IPS-15b (cell line): ENCODE data around the gene B4GALT5.

Experiments
- H3K27me3 ChIP-seq: one replicate; pipeline ENCODE4 v1.6.1; 2013; ENCODE audit warnings: low read length; ENCODE audit not compliant: control insufficient read depth, insufficient read depth
- H3K36me3 ChIP-seq: one replicate; pipeline ENCODE4 v1.6.1; 2013; ENCODE audit warnings: low read length; ENCODE audit not compliant: control insufficient read depth, insufficient read depth
- H3K4me1 ChIP-seq: one replicate; pipeline ENCODE4 v1.6.1; 2013; ENCODE audit warnings: mild to moderate bottlenecking, low read length; ENCODE audit not compliant: control insufficient read depth, insufficient read depth
- H3K4me3 ChIP-seq: one replicate; pipeline ENCODE4 v1.5.1; 2013; ENCODE audit warnings: low read depth, low read length
- H3K9ac ChIP-seq: one replicate; pipeline ENCODE4 v1.6.1; 2013; ENCODE audit warnings: low read depth, mild to moderate bottlenecking, low read length
- H3K9me3 ChIP-seq: one replicate; pipeline ENCODE4 v1.6.1; 2013; ENCODE audit warnings: mild to moderate bottlenecking, low read length; ENCODE audit not compliant: control insufficient read depth, insufficient read depth

B4GALT5 gene

GRCh38 chr20:49659056-49659455, 54.6 kb downstream of the B4GALT5 start:
- H3K4me1 ChIP-seq = peaks cover 28% of the 10 kb centered on the region

GRCh38 chr20:49658508-49658907, 55.2 kb downstream of the B4GALT5 start:
- Histone ChIP-seq H3K9me3 (no peaks in the 10 kb centered on the region), H3K36me3 (peaks cover 13% of the 10 kb centered on the region), H3K4me1 (peaks cover 28% of the 10 kb centered on the region), H3K27me3 (no peaks in the 10 kb centered on the region), H3K9ac (no peak overlapping the region), H3K4me3 (no peak overlapping the region)

More at GRCh38 chr20:49659056-49659455, 54.6 kb downstream of the B4GALT5 start:
- no peak overlapping the region for H3K9ac ChIP-seq
- no peaks in the 10 kb centered on the region for H3K27me3 ChIP-seq
- no peak overlapping the region for H3K4me3 ChIP-seq
- peaks cover 9% of the 10 kb centered on the region for H3K36me3 ChIP-seq
- H3K9me3 ChIP-seq = no peaks in the 10 kb centered on the region

- H3K36me3 ChIP-seq = peaks cover 22% of the 10 kb centered on the region
- H3K27me3 ChIP-seq = no peaks in the 10 kb centered on the region
- H3K4me3 ChIP-seq = no peak overlapping the region
- H3K4me1 ChIP-seq = peaks cover 21% of the 10 kb centered on the region
- no peak overlapping the region for H3K9ac ChIP-seq
- no peaks in the 10 kb centered on the region for H3K9me3 ChIP-seq
These were observed 56.4 kb downstream of the B4GALT5 start for GRCh38 chr20:49657118-49657901.

- Histone ChIP-seq H3K27me3 (no peaks in the 10 kb centered on the region), H3K36me3 (peaks cover 22% of the 10 kb centered on the region), H3K4me1 (peaks cover 21% of the 10 kb centered on the region), H3K9ac (no peak overlapping the region), H3K9me3 (no peaks in the 10 kb centered on the region), H3K4me3 (no peak overlapping the region)
These were observed 57.4 kb downstream of the B4GALT5 start for GRCh38 chr20:49656304-49656703.

GRCh38 chr20:49653925-49654434, 59.7 kb downstream of the B4GALT5 start:
- Histone ChIP-seq H3K36me3 (peaks cover 22% of the 10 kb centered on the region), H3K4me3 (no peak overlapping the region), H3K9ac (no peak overlapping the region), H3K9me3 (no peaks in the 10 kb centered on the region), H3K4me1 (peaks cover 16% of the 10 kb centered on the region), H3K27me3 (no peaks in the 10 kb centered on the region)

- H3K36me3 ChIP-seq = peaks cover 34% of the 10 kb centered on the region
These were observed 64.0 kb downstream of the B4GALT5 start for GRCh38 chr20:49649672-49650071.

GRCh38 chr20:49647550-49647949, 66.1 kb downstream of the B4GALT5 start:
- no peaks in the 10 kb centered on the region for H3K4me1 ChIP-seq
- no peaks in the 10 kb centered on the region for H3K27me3 ChIP-seq
- H3K36me3 ChIP-seq = peaks cover 28% of the 10 kb centered on the region
- H3K9me3 ChIP-seq = no peaks in the 10 kb centered on the region
- no peak overlapping the region for H3K4me3 ChIP-seq
- no peak overlapping the region for H3K9ac ChIP-seq

More at GRCh38 chr20:49649672-49650071, 64.0 kb downstream of the B4GALT5 start:
- H3K27me3 ChIP-seq = no peaks in the 10 kb centered on the region
- H3K9ac ChIP-seq = no peak overlapping the region
- H3K4me3 ChIP-seq = no peak overlapping the region
- no peaks in the 10 kb centered on the region for H3K9me3 ChIP-seq
- no peaks in the 10 kb centered on the region for H3K4me1 ChIP-seq

GRCh38 chr20:49646528-49646927, 67.2 kb downstream of the B4GALT5 start:
- no peaks in the 10 kb centered on the region for H3K27me3 ChIP-seq
- H3K9ac ChIP-seq = no peak overlapping the region
- H3K36me3 ChIP-seq = peaks cover 35% of the 10 kb centered on the region
- H3K9me3 ChIP-seq = no peaks in the 10 kb centered on the region
- H3K4me1 ChIP-seq = no peaks in the 10 kb centered on the region
- H3K4me3 ChIP-seq = no peak overlapping the region

- Histone ChIP-seq H3K27me3 (no peaks in the 10 kb centered on the region), H3K9ac (no peak overlapping the region), H3K4me3 (no peak overlapping the region), H3K4me1 (no peaks in the 10 kb centered on the region), H3K9me3 (no peaks in the 10 kb centered on the region), H3K36me3 (peaks cover 40% of the 10 kb centered on the region)
These were observed 67.6 kb downstream of the B4GALT5 start for GRCh38 chr20:49646126-49646525.

- Histone ChIP-seq H3K36me3 (peaks cover 47% of the 10 kb centered on the region), H3K27me3 (no peaks in the 10 kb centered on the region), H3K4me1 (no peaks in the 10 kb centered on the region), H3K9ac (no peak overlapping the region), H3K9me3 (no peaks in the 10 kb centered on the region), H3K4me3 (no peak overlapping the region)
These were observed 68.6 kb downstream of the B4GALT5 start for GRCh38 chr20:49644980-49645565.

- H3K4me3 ChIP-seq = no peak overlapping the region
- no peaks in the 10 kb centered on the region for H3K4me1 ChIP-seq
- no peaks in the 10 kb centered on the region for H3K27me3 ChIP-seq
- H3K36me3 ChIP-seq = peaks cover 56% of the 10 kb centered on the region
- no peaks in the 10 kb centered on the region for H3K9me3 ChIP-seq
- no peak overlapping the region for H3K9ac ChIP-seq
These were observed 70.9 kb downstream of the B4GALT5 start for GRCh38 chr20:49642816-49643215.
